ENCODE measurements around the gene CTBP2.

CTBP2 gene

GRCh38 chr10:125000366-125001312 is 159.7 kb downstream of the CTBP2 start:
- no peak for DNase-seq
- no peaks in the 10 kb centered on the region for H4K20me1 ChIP-seq (ENCODE audit: insufficient read depth, low read length)
- no peak overlapping the region for H3K9ac ChIP-seq (ENCODE audit: low read length)
- H3K4me1 ChIP-seq (ENCODE audit: low read length) = no peaks in the 10 kb centered on the region
- H3K9me2 ChIP-seq (replicated peaks; ENCODE audit: insufficient read depth, low read length) = no peaks in the 10 kb centered on the region
- H3K79me2 ChIP-seq (ENCODE audit: low read length) = no peaks in the 10 kb centered on the region
- peaks cover 79% of the 10 kb centered on the region for H3K27me3 ChIP-seq (replicated peaks; ENCODE audit: insufficient read depth, low read length)
- no peak overlapping the region for H3K27ac ChIP-seq (ENCODE audit: low read length)
- no peaks in the 10 kb centered on the region for H3K36me3 ChIP-seq (replicated peaks; ENCODE audit: insufficient read depth, low read length)
- no peaks in the 10 kb centered on the region for H3K9me3 ChIP-seq (replicated peaks; ENCODE audit: insufficient read depth, low read length)
- TF ChIP-seq, protein P1, sequence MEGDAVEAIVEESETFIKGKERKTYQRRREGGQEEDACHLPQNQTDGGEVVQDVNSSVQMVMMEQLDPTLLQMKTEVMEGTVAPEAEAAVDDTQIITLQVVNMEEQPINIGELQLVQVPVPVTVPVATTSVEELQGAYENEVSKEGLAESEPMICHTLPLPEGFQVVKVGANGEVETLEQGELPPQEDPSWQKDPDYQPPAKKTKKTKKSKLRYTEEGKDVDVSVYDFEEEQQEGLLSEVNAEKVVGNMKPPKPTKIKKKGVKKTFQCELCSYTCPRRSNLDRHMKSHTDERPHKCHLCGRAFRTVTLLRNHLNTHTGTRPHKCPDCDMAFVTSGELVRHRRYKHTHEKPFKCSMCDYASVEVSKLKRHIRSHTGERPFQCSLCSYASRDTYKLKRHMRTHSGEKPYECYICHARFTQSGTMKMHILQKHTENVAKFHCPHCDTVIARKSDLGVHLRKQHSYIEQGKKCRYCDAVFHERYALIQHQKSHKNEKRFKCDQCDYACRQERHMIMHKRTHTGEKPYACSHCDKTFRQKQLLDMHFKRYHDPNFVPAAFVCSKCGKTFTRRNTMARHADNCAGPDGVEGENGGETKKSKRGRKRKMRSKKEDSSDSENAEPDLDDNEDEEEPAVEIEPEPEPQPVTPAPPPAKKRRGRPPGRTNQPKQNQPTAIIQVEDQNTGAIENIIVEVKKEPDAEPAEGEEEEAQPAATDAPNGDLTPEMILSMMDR (IDR thresholded peaks at IDR 0.05; ENCODE audit: low read length) = no peak
- no peak for TF ChIP-seq EZH2phosphoT487 (IDR thresholded peaks at IDR 0.05; ENCODE audit: low read length)
- no peak for TF ChIP-seq EZH2 (optimal IDR thresholded peaks at IDR 0.05; ENCODE audit: low read depth, low read length)
- no peak overlapping the region for H3K4me3 ChIP-seq (ENCODE audit: low read length)
- H2AFZ ChIP-seq (ENCODE audit: low read length) = no peak overlapping the region
- H3K4me2 ChIP-seq (ENCODE audit: low read depth, low read length) = no peak overlapping the region
- no peaks in the 10 kb centered on the region for H3F3A ChIP-seq (ENCODE audit: insufficient read depth, low read length)

GRCh38 chr10:124999433-125000365 is 160.7 kb downstream of the CTBP2 start:
- no peak overlapping the region for H3K4me2 ChIP-seq (ENCODE audit: low read depth, low read length)
- H3K9me2 ChIP-seq (replicated peaks; ENCODE audit: insufficient read depth, low read length) = no peaks in the 10 kb centered on the region
- no peaks in the 10 kb centered on the region for H3K79me2 ChIP-seq (ENCODE audit: low read length)
- H3K4me3 ChIP-seq (ENCODE audit: low read length) = no peak overlapping the region
- H3K27ac ChIP-seq (ENCODE audit: low read length) = no peak overlapping the region
- H4K20me1 ChIP-seq (ENCODE audit: insufficient read depth, low read length) = no peaks in the 10 kb centered on the region
- no peaks in the 10 kb centered on the region for H3F3A ChIP-seq (ENCODE audit: insufficient read depth, low read length)
- TF ChIP-seq EZH2 (optimal IDR thresholded peaks at IDR 0.05; ENCODE audit: low read depth, low read length) (no peak), EZH2phosphoT487 (IDR thresholded peaks at IDR 0.05; ENCODE audit: low read length) (no peak)
- TF ChIP-seq, protein P1 (IDR thresholded peaks at IDR 0.05; ENCODE audit: low read length) = no peak
- no peaks in the 10 kb centered on the region for H3K36me3 ChIP-seq (replicated peaks; ENCODE audit: insufficient read depth, low read length)
- H3K27me3 ChIP-seq (replicated peaks; ENCODE audit: insufficient read depth, low read length) = peaks cover 69% of the 10 kb centered on the region
- no peak overlapping the region for H3K9ac ChIP-seq (ENCODE audit: low read length)
- DNase-seq = no peak
- H3K4me1 ChIP-seq (ENCODE audit: low read length) = no peaks in the 10 kb centered on the region
- H2AFZ ChIP-seq (ENCODE audit: low read length) = no peak overlapping the region
- H3K9me3 ChIP-seq (replicated peaks; ENCODE audit: insufficient read depth, low read length) = no peaks in the 10 kb centered on the region

DNA sequence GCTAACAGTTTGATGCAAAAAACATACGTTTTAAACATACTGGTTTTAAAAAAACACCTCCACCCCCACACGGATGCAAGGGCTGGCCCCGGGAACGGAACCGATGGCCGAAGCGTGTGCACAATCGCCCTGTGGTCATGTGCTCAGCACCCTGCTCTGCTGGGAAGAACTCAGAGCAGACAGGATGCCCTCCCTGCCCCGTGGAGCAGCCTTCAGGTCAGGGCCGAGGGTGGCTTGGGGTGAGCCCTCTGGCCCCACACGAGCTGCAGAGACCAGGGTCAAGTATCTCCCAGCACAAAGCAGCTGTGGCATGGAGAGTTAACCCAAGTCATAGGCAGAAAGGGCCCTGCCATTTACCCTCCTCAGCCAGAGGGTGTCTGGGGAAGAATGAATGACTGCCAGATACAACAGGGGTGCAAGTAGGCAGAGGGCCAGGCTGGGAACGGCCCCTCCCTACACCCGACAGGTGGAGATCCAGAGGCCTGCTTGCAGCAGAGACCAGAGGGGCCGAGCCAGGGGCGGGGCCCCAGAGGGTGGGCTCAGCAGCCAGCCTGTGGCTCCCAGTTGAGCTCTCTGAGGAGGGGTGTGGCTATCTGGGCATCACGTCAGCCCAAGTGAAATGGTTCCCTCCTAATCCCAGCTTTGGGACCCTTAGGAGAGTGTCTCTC is 161.6 kb downstream of the CTBP2 start:
- peaks cover 60% of the 10 kb centered on the region for H3K27me3 ChIP-seq (replicated peaks; ENCODE audit: insufficient read depth, low read length)
- H4K20me1 ChIP-seq (ENCODE audit: insufficient read depth, low read length) = no peaks in the 10 kb centered on the region
- no peaks in the 10 kb centered on the region for H3K9me3 ChIP-seq (replicated peaks; ENCODE audit: insufficient read depth, low read length)
- no peak for DNase-seq
- no peaks in the 10 kb centered on the region for H3K4me1 ChIP-seq (ENCODE audit: low read length)
- TF ChIP-seq EZH2 (optimal IDR thresholded peaks at IDR 0.05; ENCODE audit: low read depth, low read length) = no peak
- no peak for TF ChIP-seq EZH2phosphoT487 (IDR thresholded peaks at IDR 0.05; ENCODE audit: low read length)
- TF ChIP-seq, protein P1 (IDR thresholded peaks at IDR 0.05; ENCODE audit: low read length) = no peak
- no peaks in the 10 kb centered on the region for H3F3A ChIP-seq (ENCODE audit: insufficient read depth, low read length)
- no peak overlapping the region for H2AFZ ChIP-seq (ENCODE audit: low read length)
- H3K79me2 ChIP-seq (ENCODE audit: low read length) = no peaks in the 10 kb centered on the region
- no peaks in the 10 kb centered on the region for H3K9me2 ChIP-seq (replicated peaks; ENCODE audit: insufficient read depth, low read length)
- no peak overlapping the region for H3K4me3 ChIP-seq (ENCODE audit: low read length)
- no peaks in the 10 kb centered on the region for H3K36me3 ChIP-seq (replicated peaks; ENCODE audit: insufficient read depth, low read length)
- H3K9ac ChIP-seq (ENCODE audit: low read length) = no peak overlapping the region
- H3K27ac ChIP-seq (ENCODE audit: low read length) = no peak overlapping the region
- H3K4me2 ChIP-seq (ENCODE audit: low read depth, low read length) = no peak overlapping the region

All from MM.1S (cell line).